Endodermal cell (in vitro differentiated cells): ENCODE data around the gene SSBP4. TPM values are rescaled to one million over a fixed set of nuclear protein-coding genes. Genes with fewer than 3 reads are reported as not detected.

ENCODE experiments used
- DNase-seq: peaks from one replicate; pipeline ENCODE4 v3.0.0-alpha.2; 2017
- H3K27ac ChIP-seq: 2 replicates; pipeline ENCODE4 v1.5.1; 2013; ENCODE audit warnings: mild to moderate bottlenecking, low read depth, low read length, moderate library complexity
- H3K27me3 ChIP-seq: 2 replicates; pipeline ENCODE4 v1.6.1; 2013; ENCODE audit warnings: mild to moderate bottlenecking, low read length, moderate library complexity; ENCODE audit not compliant: insufficient read depth, control insufficient read depth, poor library complexity, severe bottlenecking
- H3K36me3 ChIP-seq: 2 replicates; pipeline ENCODE4 v1.7.0; 2013; ENCODE audit warnings: mild to moderate bottlenecking, low read length, moderate library complexity; ENCODE audit not compliant: control insufficient read depth, insufficient read depth
- H3K4me1 ChIP-seq: one replicate; pipeline ENCODE4 v1.7.0; 2013; ENCODE audit warnings: low read length; ENCODE audit not compliant: control insufficient read depth, insufficient read depth
- H3K4me3 ChIP-seq: 2 replicates; pipeline ENCODE4 v1.5.1; 2013; ENCODE audit warnings: mild to moderate bottlenecking, low read length, moderate library complexity
- H3K9ac ChIP-seq: 2 replicates; pipeline ENCODE4 v1.6.1; 2013; ENCODE audit warnings: mild to moderate bottlenecking, low read length, moderate library complexity; ENCODE audit not compliant: poor library complexity, severe bottlenecking; ENCODE audit errors: extremely low read depth
- H3K9me3 ChIP-seq: 2 replicates; pipeline ENCODE4 v1.6.1; 2013; ENCODE audit warnings: mild to moderate bottlenecking, low read length, moderate library complexity; ENCODE audit not compliant: control insufficient read depth
- H3K27ac Mint-ChIP-seq: 2 replicates; pipeline ENCODE4 v1.8.0; 2020; ENCODE audit warnings: mixed read lengths
- H3K27me3 Mint-ChIP-seq: 2 replicates; pipeline ENCODE4 v1.8.0; 2021; ENCODE audit warnings: mild to moderate bottlenecking, mixed read lengths; ENCODE audit not compliant: insufficient read depth
- H3K36me3 Mint-ChIP-seq: 2 replicates; pipeline ENCODE4 v1.8.0; 2020; ENCODE audit warnings: low read depth, mixed read lengths
- H3K4me1 Mint-ChIP-seq: 2 replicates; pipeline ENCODE4 v1.8.0; 2020; ENCODE audit warnings: mixed read lengths
- H3K4me3 Mint-ChIP-seq: 2 replicates; pipeline ENCODE4 v1.8.0; 2020; ENCODE audit warnings: mild to moderate bottlenecking, moderate library complexity, mixed read lengths
- H3K9me3 Mint-ChIP-seq: 2 replicates; pipeline ENCODE4 v1.8.0; 2020; ENCODE audit warnings: mild to moderate bottlenecking, mixed read lengths
- CTCF ChIP-seq: fragments of 200-600 bp; sonication (generic); conservative IDR thresholded peaks from 2 replicates; pipeline ENCODE4 v1.5.0; 2021; ENCODE audit warnings: antibody characterized with exemption, mild to moderate bottlenecking
- WGBS, 2 experiments: methylation state at CpG; one replicate each; pipeline versions ENCODE4 v1.1.5 to v1.1.7; 2013; ENCODE audit warnings: missing lambda C conversion rate in 2 of 2, mixed read lengths in 1 of 2; ENCODE audit not compliant: insufficient coverage in 1 of 2, insufficient read length in 1 of 2; 5-methylcytosine and 5-hydroxymethylcytosine counted together
- total RNA-seq, 2 donors: library from RNA; stranded (reverse); fragmentation: NEBNext Ultra II Directional in 1 of 2; extraction: Animal tissue kit (Norgen Biotek cat#: 25700) in 1 of 2; gene quantifications; 2 replicates in 1 of 2; 3 replicates in 1 of 2; pipeline ENCODE4 v1.2.1, GENCODE V29; 2021

The SSBP4 gene
- total RNA-seq, 2 donors from 2014 or later = 35.9 to 43.5 TPM

GRCh38 chr19:18396471-18397241 lies 22.5 kb upstream of the SSBP4 start:
- TF ChIP-seq CTCF = no peak
- Mint-ChIP-seq H3K4me3 (no peak overlapping the region), H3K27me3 (peaks cover 13% of the 10 kb centered on the region), H3K9me3 (no peaks in the 10 kb centered on the region), H3K27ac (no peak overlapping the region), H3K4me1 (no peaks in the 10 kb centered on the region), H3K36me3 (no peaks in the 10 kb centered on the region)
- no peak for DNase-seq
- no peaks in the 10 kb centered on the region for H3K9me3 ChIP-seq
- no peak overlapping the region for H3K9ac ChIP-seq
- H3K4me1 ChIP-seq = no peaks in the 10 kb centered on the region
- H3K27me3 ChIP-seq = no peaks in the 10 kb centered on the region
- H3K36me3 ChIP-seq = no peaks in the 10 kb centered on the region
- no peak overlapping the region for H3K27ac ChIP-seq
- no peak overlapping the region for H3K4me3 ChIP-seq
- WGBS, 2 experiments = 88 to 94% methylated on average over 29 to 37 of the region's 37 CpGs

- Mint-ChIP-seq H3K4me1 (peaks cover 1% of the 10 kb centered on the region), H3K27ac (no peak within 1 kb of the TSS), H3K27me3 (peaks cover 14% of the 10 kb centered on the region), H3K9me3 (no peaks in the 10 kb centered on the region), H3K36me3 (no peaks in the 10 kb centered on the region), H3K4me3 (no peak within 1 kb of the TSS)
- Histone ChIP-seq H3K27me3 (no peaks in the 10 kb centered on the region), H3K36me3 (no peaks in the 10 kb centered on the region), H3K9me3 (no peaks in the 10 kb centered on the region), H3K27ac (no peak within 1 kb of the TSS), H3K4me3 (no peak within 1 kb of the TSS), H3K4me1 (no peaks in the 10 kb centered on the region), H3K9ac (no peak within 1 kb of the TSS)
- DNase-seq = peak; percentile 83
- TF ChIP-seq CTCF = no peak
- whole genome bisulfite sequencing, 2 experiments = 52% methylated on average over 14 to 32 of the region's 33 CpGs
Observed at GRCh38 chr19:18397242-18398202, 21.7 kb upstream of the SSBP4 start, which contains the start of gene LRRC25. Gene LRRC25, minus strand, starts transcription at chr19:18397622. Its CDS starts 659 bp downstream, at chr19:18396963.

DNA sequence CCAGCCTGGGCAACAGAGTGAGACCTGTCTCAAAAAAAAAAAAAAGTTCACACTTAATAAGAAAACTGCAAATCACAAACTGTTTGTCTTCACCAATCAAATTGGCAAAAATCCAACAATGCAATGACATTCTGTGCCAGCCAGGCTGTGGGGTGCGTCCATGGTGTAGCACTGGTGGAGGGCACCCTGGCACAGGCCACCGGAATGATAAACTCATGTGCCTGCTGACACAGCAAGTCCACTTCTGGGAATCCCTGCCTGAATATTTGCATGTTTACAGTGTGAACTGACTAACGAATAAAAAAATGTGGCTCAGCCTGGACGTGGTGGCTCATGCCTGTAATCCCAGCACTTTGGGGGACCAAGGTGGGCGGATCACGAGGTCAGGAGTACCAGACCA lies 20.2 kb upstream of the SSBP4 start:
- no peaks in the 10 kb centered on the region for H3K9me3 ChIP-seq
- 90 to 98% methylated on average over 6 of the region's 6 CpGs for WGBS, 2 experiments
- H3K4me3 ChIP-seq = no peak overlapping the region
- no peaks in the 10 kb centered on the region for H3K27me3 ChIP-seq
- Mint-ChIP-seq H3K4me3 (no peak overlapping the region), H3K27me3 (peaks cover 13% of the 10 kb centered on the region), H3K4me1 (peaks cover 1% of the 10 kb centered on the region), H3K36me3 (no peaks in the 10 kb centered on the region), H3K9me3 (no peaks in the 10 kb centered on the region), H3K27ac (no peak overlapping the region)
- no peak for TF ChIP-seq CTCF
- H3K36me3 ChIP-seq = no peaks in the 10 kb centered on the region
- H3K4me1 ChIP-seq = no peaks in the 10 kb centered on the region
- DNase-seq = no peak
- no peak overlapping the region for H3K9ac ChIP-seq
- H3K27ac ChIP-seq = no peak overlapping the region
